Endothelial cell of umbilical vein (primary cell): ENCODE measurements around the gene NUP58. TPM values are rescaled to one million over a fixed set of nuclear protein-coding genes. Genes with fewer than 3 reads are reported as not detected.

Experiments used
- BruUV-seq: library from RNA; stranded (reverse); fragments of 400-500 nt; replicated peaks from 2 replicates; lab custom pipeline; 2021; lab: Mats Ljungman, UMichigan
- CTCF ChIA-PET: fragments of 300-600, 350-600 bp; sonication (Branson Sonifier 250); formaldehyde crosslinking; loops from one replicate; lab custom pipeline; 2021; ENCODE audit warnings: antibody characterized with exemption, inconsistent platforms; lab: Charles Lee
- POLR2A ChIA-PET: fragments of 300-600, 350-600 bp; sonication (Branson Sonifier 250); formaldehyde crosslinking; loops from one replicate; lab custom pipeline; 2021; ENCODE audit warnings: antibody characterized with exemption, inconsistent platforms; lab: Charles Lee
- DNase-seq: peaks from one replicate; pipeline ENCODE4 v3.0.0-alpha.2; 2011; ENCODE audit warnings: low read depth, low spot score
- FAIRE-seq: peaks from 2 replicates; lab custom pipeline; 2011; peaks lifted over from hg19 to GRCh38; lab: Jason Lieb, UNC
- H2AFZ ChIP-seq: 2 replicates; pipeline ENCODE4 v1.6.0; 2012; ENCODE audit warnings: low read depth, low read length, control low read depth, inconsistent platforms
- H3K27ac ChIP-seq: 2 replicates; pipeline ENCODE4 v1.5.1; 2011; ENCODE audit warnings: low read depth, mild to moderate bottlenecking, control low read depth, low read length, moderate library complexity; ENCODE audit not compliant: insufficient read depth
- H3K27me3 ChIP-seq, 2 experiments: 2 replicates each; pipeline versions ENCODE4 v1.6.0 to v1.6.1; 2011; ENCODE audit warnings: low read length in 2 of 2, mixed read lengths in 1 of 2; ENCODE audit not compliant: control insufficient read depth in 2 of 2, insufficient read depth in 2 of 2
- H3K36me3 ChIP-seq, 2 experiments: 2 replicates in 1 of 2; 3 replicates in 1 of 2; pipeline ENCODE4 v1.5.1; 2011; ENCODE audit warnings: low read length in 2 of 2, mild to moderate bottlenecking in 1 of 2, moderate library complexity in 1 of 2; ENCODE audit not compliant: control insufficient read depth in 2 of 2, insufficient read depth in 2 of 2; ENCODE audit errors: extremely low read depth in 1 of 2
- H3K4me1 ChIP-seq: 3 replicates; pipeline ENCODE4 v1.5.1; 2011; ENCODE audit warnings: mild to moderate bottlenecking, low read length; ENCODE audit not compliant: control insufficient read depth, insufficient read depth; ENCODE audit errors: extremely low read depth
- H3K4me2 ChIP-seq: 2 replicates; pipeline ENCODE4 v1.6.1; 2011; ENCODE audit warnings: low read length, control low read depth, mixed read lengths; ENCODE audit not compliant: insufficient read depth
- H3K4me3 ChIP-seq, 3 experiments: fragments of 200-600 bp in 1 of 3; sonication (generic), shearing (Covaris generic) in 1 of 3; replicated peaks in 1 of 3; 2 replicates each; pipeline ENCODE4 v1.5.1; 2011 to 2016; ENCODE audit warnings: control low read depth in 3 of 3, low read length in 3 of 3, mild to moderate bottlenecking in 2 of 3, inconsistent platforms in 1 of 3, low read depth in 1 of 3, moderate library complexity in 1 of 3; ENCODE audit not compliant: insufficient read depth in 1 of 3
- H3K79me2 ChIP-seq: 2 replicates; pipeline ENCODE4 v1.6.0; 2012; ENCODE audit warnings: low read length, inconsistent platforms; ENCODE audit not compliant: control insufficient read depth, insufficient read depth
- H3K9ac ChIP-seq: replicated peaks from 2 replicates; pipeline ENCODE3; 2011; ENCODE audit warnings: low read length, control low read depth; ENCODE audit not compliant: insufficient read depth; ENCODE audit errors: extremely low read depth
- H3K9me1 ChIP-seq: replicated peaks from 3 replicates; pipeline ENCODE4 v1.6.0; 2011; ENCODE audit warnings: mild to moderate bottlenecking, low read length; ENCODE audit not compliant: control insufficient read depth, insufficient read depth; ENCODE audit errors: extremely low read depth
- H3K9me3 ChIP-seq: replicated peaks from 2 replicates; pipeline ENCODE4 v1.5.1; 2012; ENCODE audit warnings: low read length, inconsistent platforms; ENCODE audit not compliant: control insufficient read depth, insufficient read depth
- H4K20me1 ChIP-seq: replicated peaks from 2 replicates; pipeline ENCODE3; 2011; ENCODE audit warnings: mild to moderate bottlenecking, low read length; ENCODE audit not compliant: control insufficient read depth, insufficient read depth; ENCODE audit errors: extremely low read depth
- EZH2 ChIP-seq: IDR thresholded peaks from 2 replicates; pipeline ENCODE4 v1.6.1; 2012; ENCODE audit warnings: borderline replicate concordance, low read depth, mild to moderate bottlenecking, moderate library complexity, low read length, inconsistent platforms; ENCODE audit not compliant: severe bottlenecking
- FOS ChIP-seq: IDR thresholded peaks from 2 replicates; pipeline ENCODE4 v1.6.1; 2011; ENCODE audit warnings: mild to moderate bottlenecking, low read length, moderate library complexity, borderline replicate concordance; ENCODE audit not compliant: insufficient read depth
- GATA2 ChIP-seq: IDR thresholded peaks from 2 replicates; pipeline ENCODE4 v1.7.0; 2011; ENCODE audit warnings: low read depth, mild to moderate bottlenecking, moderate library complexity, mixed read lengths, low read length; ENCODE audit not compliant: insufficient read length, insufficient read depth
- JUN ChIP-seq: IDR thresholded peaks from 2 replicates; pipeline ENCODE4 v1.6.1; 2011; ENCODE audit warnings: borderline replicate concordance, low read depth; ENCODE audit not compliant: insufficient read length, insufficient read depth
- MYC ChIP-seq: IDR thresholded peaks from one replicate; pipeline ENCODE4 v1.6.1; 2011; ENCODE audit warnings: mild to moderate bottlenecking, low read depth, low read length
- POLR2A ChIP-seq: IDR thresholded peaks from 2 replicates; pipeline ENCODE4 v1.6.1; 2012; ENCODE audit warnings: low read depth, mild to moderate bottlenecking, control low read depth, low read length
- POLR2AphosphoS5 ChIP-seq: IDR thresholded peaks from 2 replicates; pipeline ENCODE4 v1.6.1; 2012; ENCODE audit warnings: low read depth, mild to moderate bottlenecking, control low read depth, low read length, moderate library complexity; ENCODE audit not compliant: insufficient read depth
- dilution Hi-C: fragments of 300-500 bp; cut with MboI; formaldehyde crosslinking; loops from one replicate; pipeline ENCODE4 v1.15.0; 2019; ENCODE audit warnings: low sequenced_read_pairs; ENCODE audit not compliant: extremely low pct_ligation_motif_present
- intact Hi-C: fragments of 100-400 bp; cut with micrococcal nuclease; formaldehyde crosslinking; loops from one replicate; pipeline ENCODE4 v1.10.0; 2022
- polyA plus RNA-seq, 4 experiments: library from polyadenylated mRNA; depleted of rRNA in 3 of 4; stranded (reverse) in 3 of 4; unstranded in 1 of 4; fragments of >200 nt; gene quantifications; 2 replicates each; pipeline versions ENCODE4 v1.2.1 to v1.2.3, GENCODE V29; 2011 to 2012; ENCODE audit warnings: missing spikeins in 1 of 4
- total RNA-seq: library from RNA; stranded (reverse); gene quantifications from 2 replicates; pipeline ENCODE4 v1.2.3, GENCODE V29; 2021
- TF ChIP-seq, protein P1 (sequence below): IDR thresholded peaks from 2 replicates; pipeline ENCODE4 v1.6.1; 2011; ENCODE audit not compliant: insufficient read depth, insufficient read length
- TF ChIP-seq, protein P2 (sequence below), 2 donors: IDR thresholded peaks; 1 replicate in 1 of 2; 2 replicates in 1 of 2; pipeline ENCODE4 v1.5.1; 2011; ENCODE audit warnings: low read length in 2 of 2, mild to moderate bottlenecking in 2 of 2, moderate library complexity in 2 of 2, control low read depth in 1 of 2, inconsistent platforms in 1 of 2, low read depth in 1 of 2; ENCODE audit not compliant: insufficient read depth in 1 of 2; ENCODE audit errors: extremely low read depth in 1 of 2

The NUP58 gene
- total and polyA plus RNA-seq, 2 donors (not counting 3 experiments of a cell fraction or from before 2014, with no cell fraction given), result 28.5 to 49.6 TPM

DNA sequence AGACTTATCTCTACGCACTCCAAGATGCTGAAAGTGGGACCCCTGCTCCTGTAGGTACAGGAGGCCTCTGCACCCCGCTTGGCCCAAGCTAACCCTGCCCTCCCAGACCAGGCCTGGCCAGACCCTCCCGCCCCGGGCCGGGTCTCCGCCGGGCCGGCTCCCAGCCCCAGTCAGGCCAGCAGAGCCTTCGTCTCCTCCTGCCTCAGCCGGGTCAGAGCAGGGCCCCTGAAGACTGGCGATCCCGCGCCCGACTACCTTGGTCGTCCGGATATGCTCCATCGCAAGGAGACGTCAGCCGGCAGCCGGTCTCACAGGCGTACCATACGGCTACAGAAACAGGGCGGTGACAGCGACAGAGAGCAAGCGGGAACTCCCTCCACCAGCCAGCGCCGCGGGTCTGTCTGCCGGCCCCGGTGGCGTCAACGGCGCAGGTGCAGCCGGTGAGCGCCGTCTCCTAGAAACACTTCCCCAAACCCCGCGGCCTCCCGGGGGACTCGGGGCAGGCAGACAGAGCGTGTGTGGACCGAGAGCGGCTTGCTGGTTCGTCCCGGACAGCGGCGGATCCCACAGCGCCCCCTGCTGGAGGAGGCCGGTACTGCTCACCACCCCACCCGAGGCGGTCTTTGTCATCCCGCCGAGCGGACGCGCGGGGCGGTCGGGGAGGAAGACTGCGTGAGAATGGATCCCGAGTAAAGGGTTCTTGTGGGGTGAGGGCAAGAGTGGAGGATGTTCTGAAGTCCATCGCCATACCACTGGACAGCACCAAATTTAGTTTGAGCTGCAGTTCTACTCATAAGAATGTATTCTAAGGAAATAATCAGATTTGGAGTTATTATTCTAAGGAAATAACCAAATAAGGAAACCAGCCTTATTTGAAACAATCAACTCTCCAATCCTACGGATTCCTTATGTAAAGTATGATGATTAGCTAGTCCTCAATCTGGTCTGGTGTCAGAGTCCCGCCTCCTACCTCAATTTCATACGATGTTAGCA, 14.2 kb upstream of the NUP58 start, which contains the start of gene MTMR6:
MTMR6 (minus strand) TSS at position 520 of the 993 bp plus-strand sequence; CDS start at position 279, 241 bp downstream.
- H3K9me3 ChIP-seq, result no peaks in the 10 kb centered on the region
- H4K20me1 ChIP-seq, result no peaks in the 10 kb centered on the region
- dilution Hi-C loops (no loop called here), intact Hi-C loops (loop anchor here (1.0 to 5.0 kb wide), 3 partner anchors 14 to 55 kb away; partner anchors contain the start of gene NUP58)
- H3K27ac ChIP-seq, result peak within 1 kb of the TSS; percentile 92
- H3K4me3 ChIP-seq, result peak within 1 kb of the TSS; percentile 88 to 91 (median 89)
- H3K4me1 ChIP-seq, result peaks cover 11% of the 10 kb centered on the region
- FAIRE-seq, result peak; percentile 67
- BruUV-seq, result no TSS peak
- H3K9ac ChIP-seq, result peak within 1 kb of the TSS; percentile 94
- peak within 1 kb of the TSS; percentile 86 for H2AFZ ChIP-seq
- CTCF ChIA-PET, result interaction anchor here (0.7 to 2.5 kb wide), 16 partner anchors 9 to 46 kb away, joined by 3 to 18 read pairs (median 4); partner anchors contain the start of gene NUP58
- DNase-seq, result peak; percentile 95
- no peaks in the 10 kb centered on the region for H3K36me3 ChIP-seq
- H3K79me2 ChIP-seq, result peaks cover 48% of the 10 kb centered on the region
- H3K4me2 ChIP-seq, result peak within 1 kb of the TSS; percentile 92
- POLR2A ChIA-PET, result no interaction called here
- no peak for TF ChIP-seq FOS
- TF ChIP-seq, protein P1, sequence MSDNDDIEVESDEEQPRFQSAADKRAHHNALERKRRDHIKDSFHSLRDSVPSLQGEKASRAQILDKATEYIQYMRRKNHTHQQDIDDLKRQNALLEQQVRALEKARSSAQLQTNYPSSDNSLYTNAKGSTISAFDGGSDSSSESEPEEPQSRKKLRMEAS, result no peak
- no peak for TF ChIP-seq JUN
- TF ChIP-seq, protein P2, sequence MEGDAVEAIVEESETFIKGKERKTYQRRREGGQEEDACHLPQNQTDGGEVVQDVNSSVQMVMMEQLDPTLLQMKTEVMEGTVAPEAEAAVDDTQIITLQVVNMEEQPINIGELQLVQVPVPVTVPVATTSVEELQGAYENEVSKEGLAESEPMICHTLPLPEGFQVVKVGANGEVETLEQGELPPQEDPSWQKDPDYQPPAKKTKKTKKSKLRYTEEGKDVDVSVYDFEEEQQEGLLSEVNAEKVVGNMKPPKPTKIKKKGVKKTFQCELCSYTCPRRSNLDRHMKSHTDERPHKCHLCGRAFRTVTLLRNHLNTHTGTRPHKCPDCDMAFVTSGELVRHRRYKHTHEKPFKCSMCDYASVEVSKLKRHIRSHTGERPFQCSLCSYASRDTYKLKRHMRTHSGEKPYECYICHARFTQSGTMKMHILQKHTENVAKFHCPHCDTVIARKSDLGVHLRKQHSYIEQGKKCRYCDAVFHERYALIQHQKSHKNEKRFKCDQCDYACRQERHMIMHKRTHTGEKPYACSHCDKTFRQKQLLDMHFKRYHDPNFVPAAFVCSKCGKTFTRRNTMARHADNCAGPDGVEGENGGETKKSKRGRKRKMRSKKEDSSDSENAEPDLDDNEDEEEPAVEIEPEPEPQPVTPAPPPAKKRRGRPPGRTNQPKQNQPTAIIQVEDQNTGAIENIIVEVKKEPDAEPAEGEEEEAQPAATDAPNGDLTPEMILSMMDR (IDR thresholded peaks at IDR 0.05; ENCODE audit: extremely low read depth in 1 of 2, insufficient read depth in 1 of 2, low read depth in 1 of 2, low read length in 2 of 2), result peak; percentile 100
- no peak for TF ChIP-seq EZH2
- TF ChIP-seq POLR2AphosphoS5, result peak; percentile 64
- no peak for TF ChIP-seq GATA2
- peak; percentile 45 for TF ChIP-seq POLR2A
- TF ChIP-seq MYC, result no peak
- H3K9me1 ChIP-seq, result no peaks in the 10 kb centered on the region
- peaks cover 21 to 26% of the 10 kb centered on the region in 2 experiments for H3K27me3 ChIP-seq
